Neuronal stem cell (in vitro differentiated cells): Measurements from ENCODE around the gene TMEM135.
"Not testable (repeated sequence)": the region's sequence is repeated elsewhere in the genome, so short reads cannot be mapped to it uniquely, and the experiment has no call there.

Experiments used
- DNase-seq: peaks from one replicate; pipeline ENCODE4 v3.0.0-alpha.2; 2013; ENCODE audit warnings: low spot score
- H2AFZ ChIP-seq: one replicate; pipeline ENCODE4 v1.6.1; 2013; ENCODE audit warnings: mild to moderate bottlenecking, low read length, inconsistent platforms
- H2AK5ac ChIP-seq: 2 replicates; pipeline ENCODE4 v1.6.1; 2013; ENCODE audit warnings: low read depth, mild to moderate bottlenecking, inconsistent platforms, low read length, moderate library complexity, mixed read lengths
- H2BK120ac ChIP-seq: 2 replicates; pipeline ENCODE4 v1.6.1; 2013; ENCODE audit warnings: low read depth, mild to moderate bottlenecking, inconsistent platforms, low read length, moderate library complexity, mixed read lengths
- H2BK12ac ChIP-seq: one replicate; pipeline ENCODE4 v1.6.1; 2013; ENCODE audit warnings: low read length, inconsistent platforms
- H2BK15ac ChIP-seq: 2 replicates; pipeline ENCODE4 v1.6.1; 2013; ENCODE audit warnings: mild to moderate bottlenecking, low read length, inconsistent platforms, mixed read lengths
- H2BK5ac ChIP-seq: one replicate; pipeline ENCODE4 v1.6.1; 2013; ENCODE audit warnings: inconsistent platforms, mild to moderate bottlenecking, low read length, moderate library complexity
- H3K14ac ChIP-seq: one replicate; pipeline ENCODE4 v1.6.1; 2013; ENCODE audit warnings: low read length, inconsistent platforms
- H3K18ac ChIP-seq: 2 replicates; pipeline ENCODE4 v1.6.1; 2013; ENCODE audit warnings: low read length, inconsistent platforms
- H3K23ac ChIP-seq: 2 replicates; pipeline ENCODE4 v1.6.1; 2013; ENCODE audit warnings: low read depth, mild to moderate bottlenecking, mixed read lengths, low read length, inconsistent platforms; ENCODE audit not compliant: poor library complexity
- H3K27ac ChIP-seq: replicated peaks from 3 replicates; pipeline ENCODE4 v1.5.1; 2013; ENCODE audit warnings: low read length, inconsistent platforms
- H3K27me3 ChIP-seq, 3 experiments: 2 replicates each; pipeline ENCODE4 v1.6.1; 2013; ENCODE audit warnings: low read length in 3 of 3, mild to moderate bottlenecking in 2 of 3, inconsistent platforms in 1 of 3, low read depth in 1 of 3, mixed read lengths in 1 of 3, moderate library complexity in 1 of 3; ENCODE audit not compliant: control insufficient read depth in 3 of 3, insufficient read depth in 3 of 3
- H3K36me3 ChIP-seq, 2 donors: replicated peaks in 1 of 2; 2 replicates each; pipeline ENCODE4 v1.6.1; 2013; ENCODE audit warnings: low read length in 2 of 2; ENCODE audit not compliant: control insufficient read depth in 2 of 2, insufficient read depth in 2 of 2
- H3K4ac ChIP-seq: 2 replicates; pipeline ENCODE4 v1.6.1; 2013; ENCODE audit warnings: inconsistent platforms, mild to moderate bottlenecking, low read length, moderate library complexity
- H3K4me1 ChIP-seq, 2 donors: 1 replicate in 1 of 2; 2 replicates in 1 of 2; pipeline ENCODE4 v1.6.1; 2013; ENCODE audit warnings: low read length in 2 of 2, low read depth in 1 of 2; ENCODE audit not compliant: control insufficient read depth in 2 of 2, insufficient read depth in 1 of 2
- H3K4me2 ChIP-seq: one replicate; pipeline ENCODE4 v1.6.1; 2013; ENCODE audit warnings: mild to moderate bottlenecking, low read length, inconsistent platforms; ENCODE audit not compliant: insufficient read depth, poor library complexity, severe bottlenecking
- H3K4me3 ChIP-seq, 2 donors: 2 replicates each; pipeline ENCODE4 v1.5.1; 2013; ENCODE audit warnings: low read length in 2 of 2, mild to moderate bottlenecking in 2 of 2, inconsistent platforms in 1 of 2, moderate library complexity in 1 of 2
- H3K79me1 ChIP-seq: one replicate; pipeline ENCODE4 v1.6.1; 2013; ENCODE audit warnings: low read depth, mild to moderate bottlenecking, inconsistent platforms, low read length, moderate library complexity
- H3K9ac ChIP-seq: one replicate; pipeline ENCODE4 v1.6.1; 2013; ENCODE audit warnings: mild to moderate bottlenecking, low read depth, low read length, inconsistent platforms; ENCODE audit not compliant: poor library complexity
- H3K9me3 ChIP-seq, 2 donors: replicated peaks in 1 of 2; 2 replicates each; pipeline versions ENCODE3 to v1.6.1; 2013; ENCODE audit warnings: low read length in 2 of 2, mild to moderate bottlenecking in 2 of 2, inconsistent platforms in 1 of 2, low read depth in 1 of 2, mixed read lengths in 1 of 2, moderate library complexity in 1 of 2; ENCODE audit not compliant: control insufficient read depth in 2 of 2, insufficient read depth in 1 of 2
- H4K8ac ChIP-seq: one replicate; pipeline ENCODE4 v1.6.1; 2013; ENCODE audit warnings: low read depth, mild to moderate bottlenecking, inconsistent platforms, low read length, moderate library complexity
- H4K91ac ChIP-seq: one replicate; pipeline ENCODE4 v1.6.1; 2013; ENCODE audit warnings: low read length, low read depth, mild to moderate bottlenecking, inconsistent platforms; ENCODE audit not compliant: poor library complexity
- WGBS, 2 donors: extraction: QIAGEN DNeasy Blood & Tissue Kit; methylation state at CpG; one replicate each; pipeline ENCODE4 v1.1.7; 2013; ENCODE audit warnings: missing lambda C conversion rate in 2 of 2, mixed read lengths in 1 of 2; ENCODE audit not compliant: insufficient read length in 2 of 2, insufficient replicate concordance in 1 of 2; ENCODE audit errors: extremely low coverage in 2 of 2; 5-methylcytosine and 5-hydroxymethylcytosine counted together

Gene TMEM135

DNA sequence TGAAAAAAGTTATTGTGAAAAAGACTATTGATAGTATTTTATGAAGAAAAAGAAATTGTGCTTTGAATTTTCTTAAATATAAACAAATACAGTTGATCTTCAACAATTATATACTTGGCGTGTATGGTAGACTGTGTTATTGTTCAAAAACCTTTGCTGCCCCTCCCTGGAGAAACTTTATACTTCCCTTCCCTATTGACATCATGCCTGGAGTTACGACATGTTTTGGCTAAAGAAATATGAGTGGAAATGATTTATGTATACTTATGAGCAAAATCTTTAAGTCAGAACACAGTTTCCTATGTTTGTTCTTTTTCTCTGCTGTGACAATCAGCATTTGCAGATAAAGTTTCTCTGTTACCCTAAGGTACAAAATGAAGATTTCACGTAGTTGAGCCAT, 243.8 kb downstream of the TMEM135 start:
- Histone ChIP-seq H3K27me3 (no peaks in the 10 kb centered on the region), H4K91ac (no peak overlapping the region), H2BK15ac (no peak overlapping the region), H3K36me3 (peaks cover 0 to 2% of the 10 kb centered on the region in 2 donors), H3K4ac (no peak overlapping the region), H3K4me1 (no peaks in the 10 kb centered on the region), H3K4me2 (no peak overlapping the region), H2BK5ac (no peak overlapping the region), H3K79me1 (no peaks in the 10 kb centered on the region), H2AFZ (no peak overlapping the region), H2BK120ac (no peak overlapping the region), H3K18ac (no peak overlapping the region), H3K9me3 (no peaks in the 10 kb centered on the region), H2AK5ac (no peak overlapping the region), H3K14ac (no peak overlapping the region), H4K8ac (no peak overlapping the region), H3K9ac (no peak overlapping the region), H3K4me3 (no peak overlapping the region), H2BK12ac (no peak overlapping the region), H3K23ac (no peak overlapping the region), H3K27ac (no peak overlapping the region)
- no CpG with 5 or more reads among the region's 3 CpGs for WGBS, 2 donors
- no peak for DNase-seq

DNA sequence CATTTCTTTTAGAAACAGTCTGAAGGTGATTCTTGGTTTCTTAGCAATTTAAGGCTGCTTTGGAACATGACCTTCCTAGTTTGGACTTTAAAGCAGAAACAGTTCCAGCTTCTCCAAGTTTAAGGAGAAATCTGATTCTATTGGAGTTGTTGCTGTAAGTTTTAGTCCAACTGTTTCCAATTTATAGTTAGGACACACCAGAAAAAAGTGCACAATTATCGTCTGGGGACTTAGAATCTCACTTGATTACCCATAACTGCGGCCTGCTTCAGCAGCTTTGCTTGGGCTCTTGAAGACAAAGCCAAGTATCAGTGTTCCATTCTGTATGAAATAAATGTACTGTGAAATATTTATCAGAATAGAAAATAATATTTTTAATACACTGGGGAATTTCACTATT, 246.6 kb downstream of the TMEM135 start:
- H2BK120ac ChIP-seq = no peak overlapping the region
- no peaks in the 10 kb centered on the region for H3K79me1 ChIP-seq
- H3K23ac ChIP-seq = no peak overlapping the region
- H4K91ac ChIP-seq = no peak overlapping the region
- H2BK5ac ChIP-seq = no peak overlapping the region
- no peak overlapping the region for H2BK15ac ChIP-seq
- no peak for DNase-seq
- no CpG with 5 or more reads among the region's 2 CpGs for WGBS, 2 donors
- no peaks in the 10 kb centered on the region for H3K27me3 ChIP-seq
- no peak overlapping the region for H3K14ac ChIP-seq
- no peak overlapping the region for H3K4me3 ChIP-seq
- no peak overlapping the region for H3K18ac ChIP-seq
- H3K4ac ChIP-seq = no peak overlapping the region
- no peak overlapping the region for H2AFZ ChIP-seq
- H3K9ac ChIP-seq = no peak overlapping the region
- H3K4me1 ChIP-seq = no peaks in the 10 kb centered on the region
- no peaks in the 10 kb centered on the region for H3K9me3 ChIP-seq
- H3K36me3 ChIP-seq = peaks cover 0 to 2% of the 10 kb centered on the region in 2 donors
- H2BK12ac ChIP-seq = no peak overlapping the region
- no peak overlapping the region for H3K4me2 ChIP-seq
- no peak overlapping the region for H4K8ac ChIP-seq
- no peak overlapping the region for H3K27ac ChIP-seq
- H2AK5ac ChIP-seq = no peak overlapping the region

DNA sequence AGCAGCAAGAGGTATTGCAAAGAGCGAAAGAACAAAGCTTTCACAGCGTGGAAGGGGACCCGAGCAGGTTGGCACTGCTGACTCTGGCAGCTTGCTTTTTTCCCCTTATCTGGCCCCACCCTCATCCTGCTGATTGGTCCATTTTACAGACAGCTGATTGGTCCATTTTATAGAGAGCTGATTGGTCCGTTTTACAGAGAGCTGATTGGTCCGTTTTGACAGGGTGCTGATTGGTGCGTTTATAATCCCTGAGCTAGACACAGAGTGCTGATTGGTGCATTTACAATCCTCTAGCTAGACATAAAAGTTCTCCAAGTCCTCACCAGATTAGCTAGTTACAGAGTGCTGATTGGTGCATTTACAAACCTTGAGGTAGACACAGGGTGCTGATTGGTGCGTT, 247.9 kb downstream of the TMEM135 start:
- WGBS, 2 donors = no CpG with 5 or more reads among the region's 7 CpGs
- not testable (repeated sequence) for H3K79me1 ChIP-seq, H3K4me3 ChIP-seq, H3K27me3 ChIP-seq, H3K9ac ChIP-seq, H3K4me1 ChIP-seq, H3K9me3 ChIP-seq, H3K4ac ChIP-seq, H2AK5ac ChIP-seq, H2BK15ac ChIP-seq, H2AFZ ChIP-seq, H3K27ac ChIP-seq, H3K23ac ChIP-seq, H4K8ac ChIP-seq, H2BK12ac ChIP-seq, H3K18ac ChIP-seq, H3K4me2 ChIP-seq, H3K36me3 ChIP-seq, H3K14ac ChIP-seq, H4K91ac ChIP-seq, DNase-seq, H2BK120ac ChIP-seq, H2BK5ac ChIP-seq

DNA sequence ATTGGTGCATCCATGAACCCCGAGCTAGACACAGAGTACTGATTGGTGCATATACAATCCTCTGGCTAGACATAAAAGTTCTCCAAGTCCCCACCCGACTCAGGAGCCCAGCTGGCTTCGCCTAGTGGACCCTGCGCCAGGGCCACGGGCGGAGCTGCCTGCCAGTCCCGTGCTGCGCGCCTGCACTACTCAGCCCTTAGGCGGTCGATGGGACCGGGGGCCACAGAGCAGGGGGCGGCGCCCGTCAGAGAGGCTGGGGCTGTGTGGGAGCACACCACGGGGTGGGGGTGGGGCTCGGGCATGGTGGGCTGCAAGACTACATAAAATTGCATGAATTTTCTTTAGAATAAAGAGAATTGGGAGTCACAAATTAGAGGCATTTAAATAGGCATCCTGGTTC, 248.6 kb downstream of the TMEM135 start:
- DNase-seq = no peak
- H3K36me3 ChIP-seq = peaks cover 0 to 2% of the 10 kb centered on the region in 2 donors
- WGBS, 2 donors = no CpG with 5 or more reads among the region's 17 CpGs
- no peak overlapping the region for H2BK120ac ChIP-seq
- H2BK5ac ChIP-seq = no peak overlapping the region
- H3K4me3 ChIP-seq = no peak overlapping the region
- no peak overlapping the region for H3K23ac ChIP-seq
- no peaks in the 10 kb centered on the region for H3K27me3 ChIP-seq
- H2AFZ ChIP-seq = no peak overlapping the region
- H3K4me2 ChIP-seq = no peak overlapping the region
- no peak overlapping the region for H2BK15ac ChIP-seq
- no peaks in the 10 kb centered on the region for H3K79me1 ChIP-seq
- no peaks in the 10 kb centered on the region for H3K9me3 ChIP-seq
- no peak overlapping the region for H3K27ac ChIP-seq
- H3K4ac ChIP-seq = no peak overlapping the region
- no peak overlapping the region for H4K8ac ChIP-seq
- no peak overlapping the region for H2AK5ac ChIP-seq
- H2BK12ac ChIP-seq = no peak overlapping the region
- H4K91ac ChIP-seq = no peak overlapping the region
- no peak overlapping the region for H3K9ac ChIP-seq
- H3K4me1 ChIP-seq = no peaks in the 10 kb centered on the region
- H3K14ac ChIP-seq = no peak overlapping the region
- no peak overlapping the region for H3K18ac ChIP-seq
